ENCODE data around the gene CCNE1. TPM values are rescaled to one million over a fixed set of nuclear protein-coding genes. Genes with fewer than 3 reads are reported as not detected.

Gene CCNE1
- total RNA-seq, 4 donors from 2014 or later, result 1.8 to 5.9 (median 2.2) TPM

DNA sequence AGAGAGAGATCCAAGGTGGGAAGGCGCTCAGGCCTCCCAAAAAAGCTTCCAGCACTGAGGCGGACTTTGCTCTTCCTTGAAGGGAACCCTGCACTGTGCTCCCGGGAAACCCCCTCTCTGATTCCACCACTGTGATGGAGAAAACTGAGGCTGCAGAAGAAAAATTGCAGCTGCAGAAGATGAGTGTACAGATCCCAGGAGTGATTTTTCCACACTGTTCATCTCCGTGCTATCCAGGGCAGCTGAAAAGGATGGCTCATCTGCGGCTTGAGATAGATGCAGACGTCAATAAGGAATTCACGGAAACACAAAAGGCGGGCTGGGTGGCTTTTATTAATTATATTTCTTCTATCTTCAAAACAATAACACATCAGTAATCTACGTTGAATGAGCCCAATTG is 26.2 kb downstream of the CCNE1 start:
- no peak overlapping the region for H3K4me3 ChIP-seq
- H3K27me3 ChIP-seq, result no peaks in the 10 kb centered on the region
- no peak for TF ChIP-seq POLR2A (IDR thresholded peaks at IDR 0.05)
- TF ChIP-seq CTCF (IDR thresholded peaks at IDR 0.05), result no peak

DNA sequence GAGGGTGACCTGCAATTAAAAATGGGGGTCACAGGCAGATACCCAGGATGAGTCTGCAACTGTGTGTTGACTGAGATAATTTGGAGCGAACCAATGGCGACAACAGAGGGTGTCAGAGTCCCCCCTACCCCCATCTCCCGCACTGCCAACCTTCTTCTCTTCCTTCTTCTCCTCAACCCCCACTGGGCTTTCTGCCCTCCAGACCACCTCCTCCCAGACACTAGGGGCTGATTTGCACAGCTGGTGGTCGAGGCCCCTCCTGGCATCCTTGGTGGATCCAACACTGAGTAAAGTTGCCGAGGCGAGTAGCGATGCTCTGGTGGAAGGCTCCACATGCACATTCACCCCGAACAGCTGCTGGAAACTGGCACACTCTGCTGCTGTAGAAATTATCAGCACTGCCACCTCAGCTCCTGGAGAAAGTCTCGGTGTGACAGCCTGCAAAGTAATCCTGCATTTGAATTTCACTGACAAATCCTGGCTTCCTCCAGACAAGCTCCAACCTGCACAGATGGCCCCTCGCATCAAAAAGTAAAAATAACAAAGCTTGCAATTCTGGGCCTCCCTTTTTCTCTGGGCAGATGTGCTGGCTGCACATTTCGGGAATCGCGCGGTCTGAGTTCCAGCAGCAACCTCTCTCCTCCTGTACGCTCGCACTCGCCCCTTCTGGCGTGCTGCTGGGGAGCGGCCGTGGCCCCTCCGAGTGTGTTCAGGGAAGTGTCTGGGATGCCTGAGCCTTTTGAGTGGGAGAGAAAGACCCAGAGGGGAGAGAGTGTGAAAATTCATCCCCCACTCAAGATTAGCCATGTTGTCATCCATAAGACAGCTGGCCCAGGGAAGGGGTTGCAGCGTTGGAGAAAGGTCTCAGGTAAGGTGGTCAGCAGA is 28.5 kb downstream of the CCNE1 start:
- no peaks in the 10 kb centered on the region for H3K9me3 ChIP-seq
- H3K36me3 ChIP-seq, result no peaks in the 10 kb centered on the region
- no peak overlapping the region for H3K4me3 ChIP-seq
- H3K4me1 ChIP-seq, result peaks cover 6 to 14% (median 10%) of the 10 kb centered on the region in 4 donors
- H3K27ac ChIP-seq, result no peak overlapping the region
- H3K27me3 ChIP-seq, result no peaks in the 10 kb centered on the region
- TF ChIP-seq POLR2A (IDR thresholded peaks at IDR 0.05) (no peak), CTCF (IDR thresholded peaks at IDR 0.05) (no peak)
- DNase-seq, result no peak

More for the DNA sequence above, 26.2 kb downstream of the CCNE1 start:
- no peaks in the 10 kb centered on the region for H3K9me3 ChIP-seq
- peak overlapping the region in 1 of 4 donors; percentile 19 for H3K27ac ChIP-seq
- H3K36me3 ChIP-seq, result no peaks in the 10 kb centered on the region
- peaks cover 0 to 2% (median 0%) of the 10 kb centered on the region in 4 donors for H3K4me1 ChIP-seq
- DNase-seq, result no peak

- Histone ChIP-seq H3K9me3 (no peaks in the 10 kb centered on the region), H3K36me3 (no peaks in the 10 kb centered on the region), H3K27me3 (no peaks in the 10 kb centered on the region), H3K4me1 (peaks cover 6 to 20% (median 10%) of the 10 kb centered on the region in 4 donors), H3K27ac (no peak overlapping the region), H3K4me3 (no peak overlapping the region)
- TF ChIP-seq POLR2A (IDR thresholded peaks at IDR 0.05) (no peak), CTCF (IDR thresholded peaks at IDR 0.05) (no peak)
- no peak for DNase-seq
These were observed 29.4 kb downstream of the CCNE1 start for GRCh38 chr19:29841209-29841558.

- no peaks in the 10 kb centered on the region for H3K36me3 ChIP-seq
- TF ChIP-seq POLR2A (IDR thresholded peaks at IDR 0.05) (no peak), CTCF (IDR thresholded peaks at IDR 0.05) (no peak)
- H3K9me3 ChIP-seq, result no peaks in the 10 kb centered on the region
- no peak overlapping the region for H3K4me3 ChIP-seq
- no peak for DNase-seq
- no peak overlapping the region for H3K27ac ChIP-seq
- no peaks in the 10 kb centered on the region for H3K27me3 ChIP-seq
- H3K4me1 ChIP-seq, result peaks cover 6 to 20% (median 10%) of the 10 kb centered on the region in 4 donors
These were observed 30.0 kb downstream of the CCNE1 start for GRCh38 chr19:29841559-29842367.

DNA sequence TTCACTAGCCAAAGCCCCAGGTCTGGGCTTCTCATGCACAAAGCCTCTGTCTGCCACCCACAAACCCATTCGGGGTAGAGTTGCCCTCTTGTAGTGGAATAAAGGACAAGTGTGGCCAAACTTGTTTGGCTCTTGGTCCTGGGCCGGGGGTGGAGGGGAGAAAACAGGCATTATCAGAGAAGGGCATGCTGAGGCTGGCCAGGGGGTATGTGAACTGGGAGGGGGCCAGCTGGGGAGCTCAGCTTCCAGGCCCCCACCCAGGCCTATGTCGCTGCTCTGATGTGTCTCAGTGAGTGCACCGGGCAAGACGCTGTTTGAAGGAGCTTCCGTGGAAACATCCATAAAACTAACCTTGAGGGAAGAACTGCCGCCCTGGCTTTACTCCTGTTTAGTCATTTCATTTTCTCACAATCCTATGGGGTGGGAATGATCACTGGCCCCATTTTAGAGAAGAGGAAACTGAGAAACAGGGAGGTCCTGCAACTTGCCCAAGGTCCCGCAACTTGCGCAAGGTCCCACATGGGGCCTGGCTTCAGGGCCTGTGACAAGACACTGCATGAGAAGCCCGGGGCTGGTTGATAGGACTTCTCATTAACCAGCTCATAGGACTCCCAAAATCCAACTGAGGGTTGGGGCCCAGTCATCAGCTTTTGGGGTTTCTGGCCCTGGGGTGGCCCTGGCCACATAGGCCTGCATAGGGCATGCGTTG is 30.8 kb downstream of the CCNE1 start:
- DNase-seq, result no peak
- peak overlapping the region in 1 of 4 donors; percentile 25 for H3K27ac ChIP-seq
- TF ChIP-seq CTCF (IDR thresholded peaks at IDR 0.05) (no peak), POLR2A (IDR thresholded peaks at IDR 0.05) (no peak)

More for the DNA sequence above, 30.8 kb downstream of the CCNE1 start:
- Histone ChIP-seq H3K4me1 (peaks cover 6 to 20% (median 10%) of the 10 kb centered on the region in 4 donors), H3K36me3 (no peaks in the 10 kb centered on the region), H3K9me3 (no peaks in the 10 kb centered on the region), H3K4me3 (peak overlapping the region in 2 of 4 donors; percentile 38 to 62), H3K27me3 (no peaks in the 10 kb centered on the region)

Measured in Peyer's patch (tissue), 4 donors.